NCI-H2171 (cell line): Measurements from ENCODE around the gene RELN.
A peak's percentile ranks its signal among the peaks of the same experiment; 100 is the strongest.

ENCODE experiments used
- DNase-seq: peaks from one replicate; lab custom pipeline; 2025; lab: John Stamatoyannopoulos, UW

Gene RELN

DNA sequence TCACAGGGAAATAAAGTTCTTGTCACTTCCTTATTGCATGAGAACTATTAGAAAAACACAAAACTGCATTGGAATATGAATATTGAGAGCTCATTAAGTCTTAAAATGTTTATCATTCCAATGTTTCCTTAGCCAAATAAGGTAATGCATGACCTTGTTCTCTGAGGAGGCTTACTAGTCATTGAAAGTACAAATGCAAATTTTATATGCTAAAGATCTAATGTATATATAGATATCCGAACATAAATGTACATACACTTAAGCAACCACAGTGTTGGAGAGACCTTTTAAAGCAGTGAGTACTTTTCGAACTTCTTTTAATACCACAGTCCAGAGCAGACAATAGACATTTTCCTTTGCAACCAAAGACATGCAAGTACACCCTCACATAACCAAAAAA is 96.1 kb downstream of the RELN start:
- no peak for DNase-seq

- DNase-seq: no peak
Observed at GRCh38 chr7:103889451-103889850, 100.0 kb downstream of the RELN start.

DNA sequence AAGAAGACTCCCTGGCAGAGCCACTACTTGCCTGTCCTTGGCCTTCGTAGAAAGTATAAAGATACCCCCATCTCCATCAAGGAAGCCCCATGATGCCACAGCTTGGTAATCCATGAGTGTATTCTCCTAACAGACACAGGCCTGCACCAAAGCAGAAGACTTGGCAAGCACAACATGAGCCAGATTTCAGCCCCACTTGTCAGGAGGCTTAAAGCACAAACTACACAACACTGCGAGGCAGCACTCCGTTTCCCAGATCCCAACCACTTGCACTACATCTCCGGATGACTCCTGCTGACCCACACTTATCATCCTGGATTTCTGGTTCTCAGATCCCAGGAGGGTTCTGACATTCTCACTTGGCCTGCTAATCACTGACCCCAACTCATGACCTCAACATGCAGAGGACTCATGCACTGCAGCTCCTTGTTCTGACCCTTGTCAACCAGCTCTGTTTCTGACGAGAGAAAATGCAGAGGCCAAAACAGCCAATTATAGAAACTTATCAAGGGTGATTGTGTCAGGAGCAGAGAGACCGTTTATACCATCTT is 100.8 kb downstream of the RELN start:
- DNase-seq: no peak

- DNase-seq: no peak
Observed at GRCh38 chr7:103887853-103888602, 101.4 kb downstream of the RELN start.

GRCh38 chr7:103887050-103887449 is 102.4 kb downstream of the RELN start:
- no peak for DNase-seq

- no peak for DNase-seq
Observed at GRCh38 chr7:103879928-103880600, 109.4 kb downstream of the RELN start.

DNA sequence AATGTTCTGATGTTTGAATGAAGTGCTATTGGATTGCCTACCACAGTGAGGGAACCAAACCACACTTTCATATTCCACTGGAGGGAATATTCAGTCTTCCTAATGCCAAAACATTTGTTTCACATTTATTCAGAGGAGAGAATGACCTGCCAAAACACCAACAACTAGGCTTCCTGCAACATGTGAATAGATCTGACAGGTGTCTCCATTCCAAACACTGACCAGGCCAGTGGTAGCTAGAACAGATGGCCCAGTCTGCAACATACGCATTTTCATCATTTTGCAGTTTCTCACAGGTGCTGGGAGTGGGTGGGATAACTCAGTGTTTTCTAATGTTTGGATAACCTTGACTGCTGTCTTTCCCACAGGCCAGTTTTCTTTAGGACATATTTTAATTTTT is 110.0 kb downstream of the RELN start:
- no peak for DNase-seq

DNA sequence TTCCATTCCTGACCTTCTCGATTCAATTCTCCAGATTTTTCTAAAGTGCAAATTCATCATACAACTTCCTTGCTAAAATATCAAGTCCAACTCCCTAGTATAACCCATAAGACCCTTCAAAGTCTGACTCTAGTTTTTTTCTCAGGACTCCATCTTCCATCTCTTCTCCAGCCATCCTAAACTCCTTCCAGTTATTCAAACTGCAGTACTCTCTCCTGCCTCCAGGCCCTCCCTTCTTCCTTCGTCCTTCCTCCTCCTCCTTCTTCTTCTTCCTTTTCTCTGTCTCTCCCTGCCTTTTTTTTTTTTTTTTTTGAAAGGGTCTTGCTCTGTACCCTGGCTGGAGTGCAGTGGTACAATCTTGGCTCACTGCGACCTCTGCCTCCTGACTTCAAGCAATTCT is 111.9 kb downstream of the RELN start:
- no peak for DNase-seq

GRCh38 chr7:103875718-103876117 is 113.7 kb downstream of the RELN start:
- DNase-seq: no peak

GRCh38 chr7:103871473-103871872 is 118.0 kb downstream of the RELN start:
- no peak for DNase-seq

GRCh38 chr7:103870664-103871063 is 118.8 kb downstream of the RELN start:
- DNase-seq: no peak

- no peak for DNase-seq
Observed at GRCh38 chr7:103867874-103868273, 121.6 kb downstream of the RELN start.

- peak; percentile 31 for DNase-seq
Observed at GRCh38 chr7:103866919-103867318, 122.5 kb downstream of the RELN start.

DNA sequence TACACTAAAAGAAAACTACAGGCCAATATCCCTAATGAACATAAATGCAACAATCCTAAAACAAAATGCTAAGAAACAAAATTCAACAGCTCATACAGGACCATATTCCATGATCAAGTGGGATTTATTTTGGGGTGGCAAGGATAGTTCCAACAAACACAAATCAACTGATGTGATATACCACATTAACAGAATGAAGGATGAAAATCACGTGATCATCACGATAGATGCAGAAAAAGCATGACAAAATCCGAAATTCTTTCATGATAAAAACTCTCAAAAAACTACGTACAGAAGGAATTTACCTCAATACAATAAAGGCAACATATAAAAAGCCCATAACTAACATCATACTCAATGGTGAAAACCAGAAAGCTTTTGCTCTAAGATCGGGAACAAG is 124.0 kb downstream of the RELN start:
- DNase-seq: no peak

- DNase-seq: no peak
Observed at GRCh38 chr7:103862302-103863035, 127.0 kb downstream of the RELN start.

GRCh38 chr7:103859709-103860108 is 129.7 kb downstream of the RELN start:
- no peak for DNase-seq

- DNase-seq: peak; percentile 96
Observed at GRCh38 chr7:103857435-103857834, 132.0 kb downstream of the RELN start.

DNA sequence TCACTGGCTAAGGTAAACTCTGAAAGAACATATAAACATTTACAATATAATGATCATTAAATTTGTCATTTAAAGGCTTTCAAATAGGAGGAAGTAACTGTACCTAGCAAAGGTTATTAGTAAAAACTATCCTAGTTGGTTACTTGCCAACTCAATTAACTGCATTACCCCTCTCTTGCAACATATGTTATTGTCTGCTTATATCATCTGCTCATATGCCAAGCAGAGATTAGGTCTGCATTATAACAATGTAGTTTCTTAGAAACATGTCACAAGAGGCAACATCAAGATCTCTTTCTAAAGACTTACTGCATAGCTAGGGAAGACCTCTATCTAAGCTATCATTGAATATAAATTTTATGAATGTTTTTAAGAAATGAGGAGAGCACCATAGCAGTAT is 132.5 kb downstream of the RELN start:
- peak; percentile 47 for DNase-seq

DNA sequence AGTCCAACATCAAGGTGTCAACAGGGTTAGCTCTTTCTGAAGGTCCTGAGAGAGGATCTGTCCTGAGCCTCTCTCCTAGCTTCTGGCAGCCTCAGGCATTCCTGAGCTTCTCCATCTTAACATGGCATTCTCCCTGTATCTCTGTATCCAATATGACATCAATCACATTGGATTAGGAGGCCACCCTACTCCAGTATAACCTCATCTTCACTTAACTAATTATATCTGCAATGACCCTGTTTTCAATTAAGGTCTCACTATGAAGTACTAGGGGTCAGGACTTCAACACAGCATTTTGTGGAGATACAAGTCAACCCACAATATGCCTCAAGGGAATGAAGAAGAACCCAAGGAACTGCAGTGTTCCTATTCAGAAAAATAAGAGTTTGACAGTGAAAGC is 133.8 kb downstream of the RELN start:
- DNase-seq: no peak

DNA sequence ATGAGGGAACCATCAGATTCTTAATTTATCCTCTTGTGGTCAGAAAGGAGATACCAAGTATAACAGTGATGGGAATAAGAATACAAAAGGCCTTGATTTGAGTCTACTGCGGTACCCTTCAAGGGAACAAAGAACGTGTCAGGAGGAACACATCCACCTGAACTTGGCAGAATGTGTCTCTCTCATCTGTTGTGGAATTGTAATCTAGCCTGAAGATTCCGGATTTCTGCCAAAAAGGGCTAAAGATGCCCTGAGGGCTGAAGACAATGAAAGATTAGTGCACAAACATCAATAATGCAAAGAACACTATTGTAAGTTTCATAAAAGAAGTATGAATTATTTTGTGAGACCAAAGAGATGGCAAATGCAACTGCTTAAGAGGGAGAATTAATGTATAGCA is 134.8 kb downstream of the RELN start:
- DNase-seq: no peak

- no peak for DNase-seq
Observed at GRCh38 chr7:103851357-103851756, 138.1 kb downstream of the RELN start.

DNA sequence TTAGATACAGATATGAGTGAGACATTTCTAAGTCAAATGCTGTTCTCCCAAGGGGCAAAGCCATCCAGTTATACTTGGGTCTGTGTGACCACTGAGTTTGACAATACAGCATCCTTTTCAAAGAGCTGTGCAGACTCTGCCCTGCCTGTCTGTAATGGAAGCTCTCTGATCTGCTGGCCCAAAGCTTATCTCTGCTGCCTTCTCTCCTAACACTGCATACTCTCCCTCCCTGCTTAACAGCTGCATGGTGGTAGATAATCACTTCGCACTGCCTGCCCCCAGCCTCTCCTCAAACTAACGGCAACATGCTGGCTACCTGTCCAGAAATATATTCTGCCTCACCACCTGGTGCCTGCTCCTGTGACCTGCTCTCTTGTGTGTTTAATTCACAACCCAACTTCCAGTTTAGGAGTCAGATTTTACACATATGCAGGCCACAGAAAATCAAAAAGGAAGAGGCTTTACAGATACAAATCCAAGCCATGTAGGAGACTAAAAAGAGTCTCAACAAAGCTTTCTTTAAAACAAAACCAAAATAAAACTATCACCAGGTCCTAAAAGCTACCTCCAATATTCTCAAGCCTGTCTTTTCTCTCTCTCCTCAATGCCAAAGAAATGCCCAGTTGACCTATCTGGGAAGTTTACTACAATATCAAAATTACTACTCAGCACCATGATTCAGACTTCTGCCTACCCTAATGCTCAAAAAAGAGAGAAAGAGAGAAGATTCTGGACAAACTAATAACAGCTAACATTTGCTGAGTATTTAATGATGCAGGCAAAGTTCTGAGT is 145.6 kb downstream of the RELN start:
- no peak for DNase-seq
